Suprapubic skin (tissue), 4 donors: ENCODE data around the gene MFGE8. TPM values are rescaled to one million over a fixed set of nuclear protein-coding genes. Genes with fewer than 3 reads are reported as not detected.

Experiments used
- DNase-seq, 2 donors: peaks; one replicate each; pipeline ENCODE4 v3.0.0-alpha.2; 2019; ENCODE audit warnings: low spot score in 2 of 2
- H3K27ac ChIP-seq: fragments of 200-600 bp; sonication (generic); one replicate; pipeline ENCODE4 v1.5.1; 2019
- H3K27me3 ChIP-seq: fragments of 200-600 bp; sonication (generic); one replicate; pipeline ENCODE4 v1.5.1; 2019
- H3K36me3 ChIP-seq: fragments of 200-600 bp; sonication (generic); one replicate; pipeline ENCODE4 v1.5.1; 2019
- H3K4me1 ChIP-seq: fragments of 200-600 bp; sonication (generic); one replicate; pipeline ENCODE4 v1.5.1; 2019
- H3K4me3 ChIP-seq: fragments of 200-600 bp; sonication (generic); one replicate; pipeline ENCODE4 v1.5.1; 2019; ENCODE audit warnings: mild to moderate bottlenecking
- H3K9me3 ChIP-seq: fragments of 200-600 bp; sonication (generic); one replicate; pipeline ENCODE4 v1.5.1; 2019
- CTCF ChIP-seq, 2 donors: fragments of 200-600 bp in 1 of 2; fragments of 450-650 bp in 1 of 2; sonication (generic) in 1 of 2; IDR thresholded peaks; one replicate each; pipeline ENCODE4 v1.5.1; 2016 to 2019; ENCODE audit warnings: antibody characterized with exemption in 2 of 2, mild to moderate bottlenecking in 1 of 2, moderate library complexity in 1 of 2
- EP300 ChIP-seq: sonication (generic); formaldehyde crosslinking; IDR thresholded peaks from one replicate; pipeline ENCODE4 v1.6.1; 2017; ENCODE audit warnings: antibody characterized with exemption
- POLR2A ChIP-seq, 2 donors: fragments of 450-650 bp; IDR thresholded peaks; one replicate each; pipeline ENCODE4 v1.6.1; 2017; ENCODE audit warnings: antibody characterized with exemption in 2 of 2, mild to moderate bottlenecking in 2 of 2, moderate library complexity in 2 of 2
- POLR2AphosphoS5 ChIP-seq, 3 donors: sonication (generic); formaldehyde crosslinking; IDR thresholded peaks; one replicate each; pipeline ENCODE4 v1.6.1; 2017; ENCODE audit warnings: antibody characterized with exemption in 3 of 3
- WGBS: methylation state at CpG from one replicate; pipeline ENCODE4 v1.1.5; 2018; 5-methylcytosine and 5-hydroxymethylcytosine counted together
- total RNA-seq, 4 donors: library from RNA; depleted of rRNA; stranded (reverse); fragments of >200 nt; gene quantifications; one replicate each; pipeline ENCODE4 v1.1.0, GENCODE V29; 2016

MFGE8 gene
- total RNA-seq, 4 donors from 2014 or later: 154 to 211 (median 171) TPM

- Histone ChIP-seq H3K4me3 (no peak overlapping the region), H3K9me3 (no peaks in the 10 kb centered on the region), H3K4me1 (peaks cover 10% of the 10 kb centered on the region), H3K27me3 (no peaks in the 10 kb centered on the region), H3K27ac (no peak overlapping the region), H3K36me3 (no peaks in the 10 kb centered on the region)
- DNase-seq: no peak
- TF ChIP-seq CTCF (IDR thresholded peaks at IDR 0.05) (no peak), POLR2A (IDR thresholded peaks at IDR 0.05) (no peak), EP300 (no peak), POLR2AphosphoS5 (IDR thresholded peaks at IDR 0.05) (no peak)
- 70% methylated on average over 9 of the region's 9 CpGs for WGBS
These were observed 7.2 kb upstream of the MFGE8 start for GRCh38 chr15:88920186-88920891.

- no peaks in the 10 kb centered on the region for H3K36me3 ChIP-seq
- peaks cover 19% of the 10 kb centered on the region for H3K4me1 ChIP-seq
- no peak overlapping the region for H3K4me3 ChIP-seq
- TF ChIP-seq CTCF (IDR thresholded peaks at IDR 0.05) (no peak), POLR2AphosphoS5 (IDR thresholded peaks at IDR 0.05) (peak in 1 of 3 donors; percentile 28)
- WGBS: 9% methylated on average over 4 of the region's 4 CpGs
- H3K9me3 ChIP-seq: no peaks in the 10 kb centered on the region
- no peak overlapping the region for H3K27ac ChIP-seq
- DNase-seq: peak in 1 of 2 donors; percentile 91
- H3K27me3 ChIP-seq: no peaks in the 10 kb centered on the region
These were observed 5.6 kb upstream of the MFGE8 start for GRCh38 chr15:88918738-88919137.

GRCh38 chr15:88917760-88918159 is 4.6 kb upstream of the MFGE8 start:
- WGBS: 90% methylated on average over 5 of the region's 5 CpGs

GRCh38 chr15:88915354-88915753 is 2.2 kb upstream of the MFGE8 start:
- no peak overlapping the region for H3K4me3 ChIP-seq
- H3K27me3 ChIP-seq: no peaks in the 10 kb centered on the region
- no peaks in the 10 kb centered on the region for H3K36me3 ChIP-seq
- WGBS: 97% methylated on average over 10 of the region's 10 CpGs
- no peak for DNase-seq
- no peak overlapping the region for H3K27ac ChIP-seq
- TF ChIP-seq POLR2A (IDR thresholded peaks at IDR 0.05): no peak
- no peak for TF ChIP-seq POLR2AphosphoS5 (IDR thresholded peaks at IDR 0.05)
- TF ChIP-seq EP300: no peak
- TF ChIP-seq CTCF (IDR thresholded peaks at IDR 0.05): no peak
- H3K4me1 ChIP-seq: peaks cover 43% of the 10 kb centered on the region
- H3K9me3 ChIP-seq: no peaks in the 10 kb centered on the region

More at GRCh38 chr15:88917760-88918159, 4.6 kb upstream of the MFGE8 start:
- DNase-seq: no peak
- Histone ChIP-seq H3K36me3 (no peaks in the 10 kb centered on the region), H3K4me1 (peaks cover 19% of the 10 kb centered on the region), H3K27ac (no peak overlapping the region), H3K4me3 (no peak overlapping the region), H3K9me3 (no peaks in the 10 kb centered on the region), H3K27me3 (no peaks in the 10 kb centered on the region)
- TF ChIP-seq POLR2A (IDR thresholded peaks at IDR 0.05): no peak
- no peak for TF ChIP-seq CTCF (IDR thresholded peaks at IDR 0.05)
- TF ChIP-seq POLR2AphosphoS5 (IDR thresholded peaks at IDR 0.05): no peak
- TF ChIP-seq EP300: no peak

GRCh38 chr15:88913850-88914169 is 631 bp upstream of the MFGE8 start:
- Histone ChIP-seq H3K27me3 (no peaks in the 10 kb centered on the region), H3K4me3 (peak overlapping the region; percentile 88), H3K4me1 (peaks cover 45% of the 10 kb centered on the region), H3K27ac (peak overlapping the region; percentile 91), H3K36me3 (peaks cover 11% of the 10 kb centered on the region), H3K9me3 (no peaks in the 10 kb centered on the region)
- TF ChIP-seq POLR2AphosphoS5 (IDR thresholded peaks at IDR 0.05): no peak
- DNase-seq: no peak
- 52% methylated on average over 4 of the region's 4 CpGs for WGBS

GRCh38 chr15:88912500-88912921 is 668 bp downstream of the MFGE8 start:
- Histone ChIP-seq H3K4me1 (peaks cover 51% of the 10 kb centered on the region), H3K27ac (peak overlapping the region; percentile 91), H3K27me3 (no peaks in the 10 kb centered on the region), H3K9me3 (no peaks in the 10 kb centered on the region), H3K4me3 (peak overlapping the region; percentile 88), H3K36me3 (peaks cover 24% of the 10 kb centered on the region)
- no peak for TF ChIP-seq CTCF (IDR thresholded peaks at IDR 0.05)
- TF ChIP-seq EP300: no peak
- no peak for TF ChIP-seq POLR2AphosphoS5 (IDR thresholded peaks at IDR 0.05)
- TF ChIP-seq POLR2A (IDR thresholded peaks at IDR 0.05): no peak
- WGBS: 0% methylated on average over 8 of the region's 20 CpGs
- DNase-seq: no peak
